GM18508 (cell line): ENCODE results near the gene RNF115.
"Not testable (repeated sequence)": the region's sequence is repeated elsewhere in the genome, so short reads cannot be mapped to it uniquely, and the experiment has no call there.

ENCODE experiments used
- ATAC-seq: cut with Tn5 transposase; IDR thresholded peaks from one replicate; pipeline ENCODE4 v1.9.1; 2021; ENCODE audit warnings: moderate number of reproducible peaks; ENCODE audit not compliant: insufficient read depth, unreplicated experiment

The RNF115 gene

DNA sequence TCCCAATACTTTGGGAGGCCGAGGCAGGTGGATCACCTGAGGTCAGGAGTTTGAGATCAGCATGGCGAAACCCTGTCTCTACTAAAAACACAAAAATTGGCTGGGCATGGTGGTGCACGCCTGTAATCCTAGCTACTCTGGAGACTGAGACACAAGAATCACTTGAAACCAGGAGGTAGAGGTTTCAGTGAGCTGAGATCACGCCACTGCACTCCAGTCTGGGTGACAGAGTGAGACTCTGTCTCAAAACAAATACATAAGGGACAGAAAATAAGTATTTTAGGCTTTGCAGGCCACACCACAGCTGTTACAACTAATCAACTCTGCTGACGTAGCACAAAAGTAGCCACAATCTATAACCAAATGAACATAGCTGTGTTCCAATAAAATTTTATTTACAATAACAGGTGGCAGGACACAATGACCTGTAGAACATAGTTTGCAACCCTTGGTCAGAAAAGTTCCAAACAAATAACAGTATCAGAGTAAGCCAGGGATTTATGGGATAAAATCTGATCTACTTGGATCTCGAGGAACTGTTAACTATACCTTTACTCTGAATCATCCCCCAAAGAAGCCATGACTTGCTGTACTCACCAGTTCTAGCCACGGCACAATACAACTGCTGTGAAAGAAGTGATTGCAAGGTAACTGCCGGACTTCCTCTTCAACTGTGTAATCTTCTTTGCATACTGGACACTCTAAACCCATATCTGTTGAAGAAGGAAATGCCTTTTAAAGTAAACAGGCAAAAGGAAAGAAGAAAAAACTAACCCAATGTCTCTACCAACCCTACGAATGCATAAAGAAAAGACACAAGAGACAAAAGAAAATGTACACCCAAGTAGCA is 76.3 kb downstream of the RNF115 start:
- ATAC-seq = no peak

GRCh38 chr1:145740269-145740668 is 83.6 kb downstream of the RNF115 start:
- ATAC-seq = no peak

DNA sequence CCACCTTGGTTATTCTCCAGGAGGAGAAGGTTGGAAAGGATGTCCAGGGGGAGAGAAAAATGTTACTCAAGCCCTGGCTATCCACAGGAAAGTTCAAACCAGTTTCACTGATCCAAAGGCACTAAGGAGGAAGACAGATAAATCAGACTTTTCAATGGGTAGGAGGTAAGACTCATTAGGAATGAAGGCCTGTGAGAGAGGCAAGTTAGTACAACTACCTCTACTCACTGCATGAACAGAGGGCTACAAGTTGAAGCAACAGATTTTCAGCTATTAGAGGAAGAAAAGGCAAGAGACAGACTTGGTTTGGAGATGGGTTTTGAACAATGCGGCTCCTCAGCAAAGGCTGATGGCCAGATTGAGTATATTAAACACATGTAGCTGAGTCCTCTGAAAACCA is 87.7 kb downstream of the RNF115 start:
- ATAC-seq = no peak

DNA sequence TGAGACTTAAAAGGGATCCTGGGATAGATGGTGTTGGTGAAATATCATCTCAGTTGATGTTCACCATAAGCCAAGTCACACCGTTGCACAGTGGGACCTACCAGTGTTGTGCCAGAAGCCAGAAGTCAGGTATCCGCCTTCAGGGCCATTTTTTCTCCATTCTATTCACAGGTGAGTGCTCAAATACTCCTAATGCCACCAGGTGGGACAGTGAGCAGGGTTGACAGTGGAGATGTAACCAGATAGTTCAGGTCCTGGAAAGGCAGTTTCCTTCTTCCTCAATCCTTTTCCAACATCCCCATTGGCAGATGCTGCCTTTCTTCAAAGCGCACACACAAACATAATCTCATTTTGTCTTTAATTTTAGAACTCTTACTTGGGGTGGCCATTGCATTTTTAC is 93.0 kb downstream of the RNF115 start:
- no peak for ATAC-seq

DNA sequence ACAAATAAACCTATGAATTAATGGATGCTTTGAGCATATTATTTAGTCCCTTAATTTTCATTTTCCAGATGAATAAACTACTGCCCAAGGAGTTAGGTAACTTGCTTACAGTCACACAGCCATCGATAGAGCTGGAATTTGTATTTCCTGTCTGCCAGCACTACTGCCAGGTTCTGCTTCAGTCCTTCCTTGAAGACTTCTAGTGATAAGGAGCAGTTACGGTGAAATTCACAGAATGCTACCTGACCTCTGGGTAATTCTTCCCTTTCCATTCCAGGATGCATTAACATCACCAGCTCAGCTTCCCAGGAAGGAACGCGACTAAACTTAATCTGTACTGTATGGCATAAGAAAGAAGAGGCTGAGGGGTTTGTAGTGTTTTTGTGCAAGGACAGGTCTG is 93.4 kb downstream of the RNF115 start:
- ATAC-seq = no peak

- ATAC-seq = no peak
Observed at GRCh38 chr1:145729666-145730436, 94.0 kb downstream of the RNF115 start.

DNA sequence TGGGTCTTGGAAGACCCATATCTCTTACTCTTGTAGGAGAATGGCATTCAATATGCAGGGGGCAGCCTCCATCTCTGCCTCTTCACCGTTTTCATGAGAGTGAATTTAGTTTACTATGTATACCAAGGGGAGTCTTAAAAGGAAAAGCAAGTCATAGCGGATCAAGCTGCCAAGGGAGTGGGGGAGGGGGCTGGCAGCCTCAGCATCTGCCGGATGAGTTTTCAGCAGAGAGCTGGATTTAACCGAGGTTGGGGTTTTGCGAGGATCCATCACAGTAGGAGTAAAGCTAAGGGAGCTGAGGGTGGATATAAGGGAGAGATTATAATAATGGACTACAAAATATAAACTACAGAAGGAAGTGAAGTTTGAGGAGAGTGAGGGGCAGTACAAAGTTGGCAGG is 94.7 kb downstream of the RNF115 start:
- ATAC-seq = no peak

GRCh38 chr1:145726193-145726592 is 97.7 kb downstream of the RNF115 start:
- ATAC-seq = not testable (repeated sequence)

DNA sequence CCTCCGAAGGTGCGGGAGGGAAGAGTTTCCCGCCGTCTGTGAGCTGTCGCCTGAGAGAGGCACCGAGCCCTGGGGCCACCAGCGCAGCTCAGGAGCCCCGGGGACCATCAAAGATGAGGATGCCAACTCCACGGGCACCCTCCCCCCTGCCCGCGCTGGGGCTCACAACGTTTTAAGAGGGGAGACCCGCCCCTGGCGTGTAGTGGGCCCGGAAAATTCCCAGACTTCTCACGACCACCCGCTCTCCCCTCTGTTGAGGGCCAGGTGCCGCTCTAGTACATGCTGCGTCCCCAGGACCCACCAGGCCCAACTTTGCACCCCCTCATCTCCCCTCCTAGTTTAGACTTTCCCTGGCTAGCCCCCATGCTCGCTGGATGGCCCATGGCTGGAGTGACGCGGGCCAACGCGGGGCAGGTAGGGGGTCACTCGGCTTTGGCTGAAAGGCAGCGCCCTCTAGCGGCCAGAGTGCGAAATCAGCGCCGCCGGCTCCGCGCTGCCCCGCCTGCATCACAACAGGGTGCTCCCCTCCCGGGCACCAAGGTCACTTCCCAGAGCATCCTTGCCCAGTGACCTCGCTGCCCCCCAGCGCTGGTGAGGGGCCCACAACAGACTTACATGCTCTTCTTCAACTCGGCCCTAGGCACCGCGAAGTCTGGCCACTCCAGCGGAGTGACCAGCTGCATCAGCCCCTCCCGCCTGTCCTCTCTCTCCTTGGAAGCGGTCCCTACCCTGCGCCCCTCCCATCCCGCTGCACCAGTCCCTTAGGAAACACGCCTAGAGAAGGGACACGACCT is 102.8 kb downstream of the RNF115 start:
- no peak for ATAC-seq

- no peak for ATAC-seq
Observed at GRCh38 chr1:145720556-145720877, 103.4 kb downstream of the RNF115 start.

DNA sequence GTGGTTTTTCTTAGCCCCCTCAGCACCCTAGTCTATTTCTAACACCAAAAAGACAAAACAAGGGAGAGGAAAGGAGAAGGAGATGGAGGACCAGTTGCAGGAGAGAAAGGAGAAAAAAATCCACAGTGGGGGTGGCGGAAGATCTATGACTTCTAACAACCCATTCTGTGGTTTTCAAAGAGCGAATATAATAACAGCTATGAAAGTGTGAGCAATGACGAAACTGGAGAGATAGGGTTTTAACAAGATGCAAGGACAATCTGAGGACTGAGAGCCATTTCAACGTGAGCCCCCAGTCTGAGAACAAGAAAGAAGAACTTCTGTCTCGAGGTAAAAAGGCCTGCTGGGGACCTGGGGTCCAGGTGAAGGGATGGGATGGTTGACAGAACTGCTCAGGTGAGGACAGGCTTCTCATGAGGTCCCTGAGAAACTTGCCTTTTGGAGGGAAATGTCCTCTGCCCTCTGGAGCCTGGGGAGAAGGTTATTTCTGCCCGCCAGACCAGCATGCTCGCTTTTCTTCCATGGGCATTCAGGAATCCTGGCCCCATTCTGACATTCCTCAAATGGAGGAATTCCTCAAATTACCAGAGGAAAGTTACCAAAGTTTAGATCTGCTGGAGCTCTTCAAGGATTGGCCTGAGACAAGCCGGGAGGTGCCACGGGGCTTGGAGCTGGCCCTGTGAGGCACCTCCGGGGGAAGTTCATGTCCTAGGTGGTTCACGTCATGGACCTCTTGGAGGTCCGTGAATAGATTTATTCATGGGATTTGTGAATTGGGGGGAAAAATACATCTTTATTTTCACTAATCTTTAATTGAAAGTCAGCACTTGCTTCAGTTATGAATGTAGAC is 104.4 kb downstream of the RNF115 start, which contains the start of gene CD160:
TSS of gene CD160 (plus strand) at position 270 of the 850 bp plus-strand sequence. CDS start 8,829 bp downstream, outside the sequence.
- no peak for ATAC-seq

GRCh38 chr1:145718465-145718864 is 105.4 kb downstream of the RNF115 start:
- not testable (repeated sequence) for ATAC-seq

DNA sequence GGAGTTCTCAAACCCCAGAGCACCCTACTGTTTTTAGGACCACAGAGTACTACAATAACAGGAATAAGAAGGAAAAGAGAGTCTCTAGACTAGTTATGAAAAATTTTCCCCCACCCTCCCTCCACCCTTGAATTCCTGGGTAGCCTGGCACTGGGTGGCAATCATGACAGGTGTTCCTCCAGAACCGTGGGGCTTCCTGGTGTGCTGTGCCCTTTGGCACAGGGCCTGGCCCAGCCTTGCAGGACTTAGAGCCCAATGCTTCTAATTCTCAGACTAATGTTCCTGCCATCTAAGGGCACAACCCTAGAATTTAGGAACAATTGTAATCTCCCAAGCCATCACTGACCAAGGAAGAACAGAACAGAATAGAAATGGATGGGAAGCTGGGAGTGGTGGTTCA is 106.1 kb downstream of the RNF115 start:
- ATAC-seq = no peak

- no peak for ATAC-seq
Observed at GRCh38 chr1:145716641-145717345, 107.1 kb downstream of the RNF115 start.

DNA sequence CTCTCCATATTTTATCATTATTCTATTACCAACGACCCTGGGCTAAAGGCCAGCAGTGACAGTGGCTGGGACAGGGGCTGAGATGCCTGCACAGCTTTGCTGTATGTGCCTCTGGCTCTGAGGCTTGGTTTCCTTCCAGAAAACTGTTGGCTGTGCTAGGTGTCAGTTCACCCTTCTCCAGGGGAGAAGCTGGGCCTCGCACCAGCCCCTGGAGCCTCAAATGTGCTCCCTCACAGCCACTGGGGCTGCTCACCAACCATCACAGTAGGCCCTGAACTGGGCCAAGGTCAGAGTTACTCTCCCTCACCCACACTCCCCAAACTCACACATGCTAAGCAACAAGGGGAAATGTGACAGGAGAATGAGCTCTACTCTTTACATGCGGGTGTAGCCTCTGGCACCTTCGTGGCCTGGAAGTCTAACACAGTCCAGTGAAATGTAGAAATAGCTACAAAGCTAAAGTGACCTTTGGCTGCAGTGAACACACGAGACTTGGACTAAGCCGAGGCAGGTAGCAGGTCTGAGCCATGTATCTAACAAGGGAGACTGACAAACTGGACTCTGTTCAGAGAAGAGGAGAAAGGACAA is 109.3 kb downstream of the RNF115 start:
- ATAC-seq = no peak

DNA sequence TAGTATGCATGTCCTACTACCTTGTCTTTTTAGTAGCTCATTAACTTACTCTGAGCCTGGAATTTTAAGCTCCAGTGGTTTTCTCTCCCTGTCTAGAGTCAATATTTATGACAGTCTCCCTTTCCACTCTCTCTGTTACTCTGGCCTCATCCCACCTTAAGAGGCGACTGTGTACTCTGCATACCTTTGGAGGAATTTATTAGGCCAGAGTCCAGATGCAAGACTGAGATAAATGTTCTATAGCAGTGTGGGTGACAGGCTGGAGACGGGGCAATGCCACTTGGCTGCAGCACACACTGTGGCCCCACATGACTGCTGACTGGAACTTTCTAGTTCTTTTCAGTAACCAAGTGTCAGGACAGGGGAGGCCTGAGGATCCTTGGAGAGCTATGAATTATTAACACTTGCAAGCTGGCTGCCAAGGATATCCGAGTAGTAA is 112.7 kb downstream of the RNF115 start:
- ATAC-seq = no peak

DNA sequence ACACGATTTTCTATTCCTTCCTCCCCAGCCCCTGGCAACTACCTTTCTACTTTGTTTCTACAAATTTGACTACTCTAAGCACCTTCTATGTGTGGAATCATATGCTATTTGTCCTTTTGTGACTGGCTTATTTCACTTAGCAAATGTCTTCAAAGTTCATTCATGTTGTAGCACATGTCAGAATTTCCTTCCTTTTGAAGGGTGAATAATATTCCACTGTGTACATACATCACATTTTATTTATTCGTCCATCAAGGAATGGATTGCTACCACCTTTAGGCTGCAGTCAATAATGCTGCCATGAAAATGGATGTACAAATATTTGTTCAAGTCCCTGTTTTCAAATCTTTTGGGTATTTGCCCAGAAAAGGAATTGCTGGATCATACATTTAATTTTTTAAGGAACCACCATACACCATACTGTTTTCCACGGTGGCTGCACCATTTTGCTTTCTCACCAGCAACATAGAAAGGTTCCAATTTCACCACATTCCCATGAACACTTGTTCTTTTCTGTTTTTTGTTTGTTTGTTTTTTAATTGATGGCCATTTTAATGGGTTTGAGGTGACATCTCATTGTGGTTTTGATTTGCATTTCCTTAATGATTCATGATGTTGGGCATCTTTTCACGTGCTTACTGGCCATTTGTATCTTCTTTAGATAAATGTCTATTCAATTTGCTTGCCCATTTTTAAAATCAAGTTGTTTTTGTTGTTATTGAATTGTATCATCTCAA is 113.4 kb downstream of the RNF115 start:
- no peak for ATAC-seq

DNA sequence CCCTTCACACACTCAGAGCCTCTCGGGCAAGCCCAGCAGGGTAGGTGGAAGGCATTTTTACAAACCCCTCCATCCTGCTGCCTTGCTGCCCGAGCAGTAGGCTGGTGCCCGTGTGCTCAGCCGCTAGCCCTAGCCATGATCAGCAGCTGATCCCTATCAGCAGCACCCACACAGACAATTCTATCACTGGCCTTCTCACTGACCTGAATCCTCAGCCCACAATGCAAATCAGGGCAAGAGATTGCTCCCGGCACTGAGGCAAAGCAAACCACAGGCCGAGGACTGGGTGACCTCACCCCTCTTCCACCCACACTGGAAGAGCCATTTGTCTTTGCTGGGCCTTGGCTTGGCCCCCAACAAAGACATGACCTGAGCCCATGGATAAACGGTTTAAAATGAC is 115.8 kb downstream of the RNF115 start:
- ATAC-seq = no peak
